Kidney (tissue), 14 donors: ENCODE measurements around the gene SIK3. TPM values are rescaled to one million over a fixed set of nuclear protein-coding genes. Genes with fewer than 3 reads are reported as not detected.

Source experiments
- DNase-seq, 5 donors: peaks; one replicate each; pipeline ENCODE4 v3.0.0-alpha.2; 2013 to 2020
- FAIRE-seq: peaks from 2 replicates; lab custom pipeline; 2012; peaks lifted over from hg19 to GRCh38; lab: Jason Lieb, UNC
- H3K27ac ChIP-seq, 2 donors: one replicate each; pipeline ENCODE4 v1.7.0; 2013; ENCODE audit warnings: low read depth in 2 of 2, low read length in 2 of 2, inconsistent platforms in 1 of 2
- H3K27me3 ChIP-seq: one replicate; pipeline ENCODE4 v1.7.1; 2013; ENCODE audit warnings: low read length, inconsistent platforms; ENCODE audit not compliant: control insufficient read depth, insufficient read depth
- H3K36me3 ChIP-seq, 3 donors: one replicate each; pipeline versions ENCODE4 v1.7.0 to v1.7.1; 2013; ENCODE audit warnings: low read length in 3 of 3, control low read depth in 1 of 3, inconsistent platforms in 1 of 3; ENCODE audit not compliant: insufficient read depth in 3 of 3, control insufficient read depth in 2 of 3
- H3K4me1 ChIP-seq, 3 donors: one replicate each; pipeline versions ENCODE4 v1.7.0 to v1.7.1; 2013; ENCODE audit warnings: low read length in 3 of 3, inconsistent platforms in 1 of 3, low read depth in 1 of 3; ENCODE audit not compliant: control insufficient read depth in 2 of 3, insufficient read depth in 2 of 3
- H3K4me3 ChIP-seq, 3 donors: one replicate each; pipeline versions ENCODE4 v1.7.0 to v1.8.1; 2013; ENCODE audit warnings: low read length in 3 of 3, control low read depth in 1 of 3, inconsistent platforms in 1 of 3
- H3K9ac ChIP-seq, 3 donors: one replicate each; pipeline versions ENCODE4 v1.7.0 to v1.7.1; 2013; ENCODE audit warnings: low read length in 3 of 3, control low read depth in 1 of 3, inconsistent platforms in 1 of 3
- H3K9me3 ChIP-seq, 3 donors: one replicate each; pipeline versions ENCODE4 v1.7.0 to v1.7.1; 2013; ENCODE audit warnings: low read length in 3 of 3, control low read depth in 1 of 3, inconsistent platforms in 1 of 3; ENCODE audit not compliant: control insufficient read depth in 2 of 3, insufficient read depth in 1 of 3
- intact Hi-C: fragments of 100-400 bp; cut with DNase I; formaldehyde crosslinking; loops from one replicate; pipeline ENCODE4 v1.11.1; 2022
- polyA plus RNA-seq: library from polyadenylated mRNA; stranded (reverse); fragments of 350-450 nt; fragmentation: Illumina TruSeq; extraction: RNeasy Lipid Tissue Mini Kit (QIAGEN cat#74804); gene quantifications from one replicate; pipeline ENCODE4 v1.2.3, GENCODE V29; 2014; ENCODE audit warnings: low read depth, low replicate concordance; ENCODE audit not compliant: insufficient read depth
- total RNA-seq: library from RNA; stranded (reverse); fragmentation: NEBNext Ultra II Directional; extraction: Animal tissue kit (Norgen Biotek cat#: 25700); gene quantifications from one replicate; pipeline ENCODE4 v1.2.1, GENCODE V29; 2021
- TF ChIP-seq, protein P1 (sequence below): IDR thresholded peaks from 3 replicates; pipeline ENCODE4 v1.5.1; 2012; ENCODE audit warnings: mild to moderate bottlenecking, moderate library complexity, borderline replicate concordance; ENCODE audit not compliant: insufficient read depth; ENCODE audit errors: extremely low read depth
- donor health status: control.
- donor health status: control.
- donor health status: control.
- donor health status: control.
- donor health status: control.
- donor health status: DM: yes; HTN: yes; CAD: no.
- donor health status: Normal renal cell carcinoma (clear cell type).

SIK3 gene
- total and polyA plus RNA-seq, 2 donors from 2014 or later, result 12.3 to 50.7 TPM

GRCh38 chr11:117023178-117023577 lies 75.0 kb downstream of the SIK3 start:
- Histone ChIP-seq H3K27ac (no peak overlapping the region), H3K9ac (no peak overlapping the region), H3K27me3 (no peaks in the 10 kb centered on the region), H3K4me1 (peaks cover 0 to 19% (median 4%) of the 10 kb centered on the region in 3 donors), H3K36me3 (no peaks in the 10 kb centered on the region), H3K4me3 (no peak overlapping the region), H3K9me3 (no peaks in the 10 kb centered on the region)
- DNase-seq (no peak), FAIRE-seq (no peak)
- intact Hi-C loops, result no loop called here
- TF ChIP-seq, protein P1, sequence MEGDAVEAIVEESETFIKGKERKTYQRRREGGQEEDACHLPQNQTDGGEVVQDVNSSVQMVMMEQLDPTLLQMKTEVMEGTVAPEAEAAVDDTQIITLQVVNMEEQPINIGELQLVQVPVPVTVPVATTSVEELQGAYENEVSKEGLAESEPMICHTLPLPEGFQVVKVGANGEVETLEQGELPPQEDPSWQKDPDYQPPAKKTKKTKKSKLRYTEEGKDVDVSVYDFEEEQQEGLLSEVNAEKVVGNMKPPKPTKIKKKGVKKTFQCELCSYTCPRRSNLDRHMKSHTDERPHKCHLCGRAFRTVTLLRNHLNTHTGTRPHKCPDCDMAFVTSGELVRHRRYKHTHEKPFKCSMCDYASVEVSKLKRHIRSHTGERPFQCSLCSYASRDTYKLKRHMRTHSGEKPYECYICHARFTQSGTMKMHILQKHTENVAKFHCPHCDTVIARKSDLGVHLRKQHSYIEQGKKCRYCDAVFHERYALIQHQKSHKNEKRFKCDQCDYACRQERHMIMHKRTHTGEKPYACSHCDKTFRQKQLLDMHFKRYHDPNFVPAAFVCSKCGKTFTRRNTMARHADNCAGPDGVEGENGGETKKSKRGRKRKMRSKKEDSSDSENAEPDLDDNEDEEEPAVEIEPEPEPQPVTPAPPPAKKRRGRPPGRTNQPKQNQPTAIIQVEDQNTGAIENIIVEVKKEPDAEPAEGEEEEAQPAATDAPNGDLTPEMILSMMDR, result no peak

- TF ChIP-seq, protein P1, result no peak
- Histone ChIP-seq H3K4me1 (peaks cover 0 to 19% (median 4%) of the 10 kb centered on the region in 3 donors), H3K9ac (no peak overlapping the region), H3K4me3 (no peak overlapping the region), H3K9me3 (no peaks in the 10 kb centered on the region), H3K36me3 (no peaks in the 10 kb centered on the region), H3K27me3 (no peaks in the 10 kb centered on the region), H3K27ac (no peak overlapping the region)
- DNase-seq, result no peak
- FAIRE-seq, result no peak
- intact Hi-C loops, result no loop called here
Observed at GRCh38 chr11:117022526-117022925, 75.7 kb downstream of the SIK3 start.

DNA sequence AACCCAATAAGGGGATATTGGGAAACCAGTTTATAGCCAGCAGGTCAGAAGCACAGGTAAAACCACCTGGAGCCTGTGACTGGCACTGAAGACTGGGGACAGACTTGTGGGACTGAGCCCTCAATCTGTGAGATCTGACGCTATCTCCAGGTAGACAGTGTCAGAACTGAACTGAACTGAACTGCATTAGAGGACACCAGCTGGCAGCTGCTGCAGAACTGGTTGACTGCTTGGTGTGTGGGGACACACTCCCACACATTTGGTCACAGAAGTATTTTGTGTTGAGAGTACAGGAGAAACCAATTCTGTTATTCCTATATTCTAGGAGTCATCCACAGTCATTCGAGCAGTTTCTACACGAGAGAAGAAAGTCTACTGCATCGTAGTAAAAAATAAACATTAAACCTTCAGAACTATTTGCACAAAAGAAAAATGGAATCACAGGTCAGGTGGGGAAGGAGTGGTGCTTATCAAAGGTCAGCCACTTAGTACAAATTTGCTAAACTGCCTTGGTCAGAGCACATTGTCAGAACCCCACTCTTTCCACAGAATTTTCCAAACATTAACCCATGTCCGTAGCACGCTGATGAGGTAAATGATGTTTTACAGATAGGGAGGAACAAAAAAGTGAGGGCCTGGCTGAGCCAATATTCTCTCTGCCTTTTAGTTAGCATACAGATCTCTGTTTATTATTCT lies 77.2 kb downstream of the SIK3 start:
- Histone ChIP-seq H3K9me3 (no peaks in the 10 kb centered on the region), H3K27me3 (no peaks in the 10 kb centered on the region), H3K27ac (peak overlapping the region; percentile 16 to 68), H3K9ac (no peak overlapping the region), H3K4me1 (peaks cover 0 to 19% (median 3%) of the 10 kb centered on the region in 3 donors), H3K36me3 (no peaks in the 10 kb centered on the region), H3K4me3 (no peak overlapping the region)
- peak in 2 of 5 donors; percentile 42 to 47 for DNase-seq
- FAIRE-seq, result no peak
- TF ChIP-seq, protein P1, result no peak
- intact Hi-C loops, result no loop called here

- intact Hi-C loops, result no loop called here
- no peak overlapping the region for H3K9ac ChIP-seq
Observed at GRCh38 chr11:117020287-117020686, 77.9 kb downstream of the SIK3 start.

More at GRCh38 chr11:117020287-117020686, 77.9 kb downstream of the SIK3 start:
- Histone ChIP-seq H3K27me3 (no peaks in the 10 kb centered on the region), H3K36me3 (no peaks in the 10 kb centered on the region), H3K4me3 (no peak overlapping the region), H3K27ac (peak overlapping the region in 1 of 2 donors; percentile 68), H3K9me3 (no peaks in the 10 kb centered on the region), H3K4me1 (peaks cover 0 to 19% (median 3%) of the 10 kb centered on the region in 3 donors)
- FAIRE-seq (no peak), DNase-seq (no peak)
- TF ChIP-seq, protein P1, result no peak
